Heart left ventricle (tissue), 16 donors: ENCODE measurements around the gene TYW5. TPM values are rescaled to one million over a fixed set of nuclear protein-coding genes. Genes with fewer than 3 reads are reported as not detected.

Experiments
- ATAC-seq, 4 donors: fragments of 200-7000 bp; cut with Tn5 transposase; one replicate each; pipeline ENCODE4 v1.9.1; 2020 to 2022; ENCODE audit warnings: moderate library complexity in 4 of 4, mild to moderate bottlenecking in 3 of 4, moderate number of reproducible peaks in 1 of 4
- DNase-seq, 5 donors: peaks; one replicate each; pipeline ENCODE4 v3.0.0-alpha.2; 2020
- H3K27ac ChIP-seq, 12 donors: fragments of 200-600 bp; sonication (generic) in 4 of 12; one replicate each; pipeline versions ENCODE4 v1.5.0 to v1.8.0; 2016 to 2022; ENCODE audit warnings: mild to moderate bottlenecking in 2 of 12
- H3K27me3 ChIP-seq, 9 donors: fragments of 200-600 bp; sonication (generic) in 2 of 9; one replicate each; pipeline versions ENCODE4 v1.5.1 to v1.8.0; 2016 to 2022; ENCODE audit warnings: mild to moderate bottlenecking in 3 of 9
- H3K36me3 ChIP-seq, 9 donors: fragments of 200-600 bp; sonication (generic) in 2 of 9; one replicate each; pipeline versions ENCODE4 v1.5.0 to v1.8.0; 2018 to 2022; ENCODE audit warnings: mild to moderate bottlenecking in 2 of 9
- H3K4me1 ChIP-seq, 12 donors: fragments of 200-600 bp; sonication (generic) in 4 of 12; one replicate each; pipeline versions ENCODE4 v1.5.0 to v1.8.0; 2016 to 2022; ENCODE audit warnings: mild to moderate bottlenecking in 3 of 12
- H3K4me3 ChIP-seq, 12 donors: fragments of 200-600 bp; sonication (generic) in 4 of 12; one replicate each; pipeline versions ENCODE4 v1.5.0 to v1.8.0; 2017 to 2022; ENCODE audit warnings: mild to moderate bottlenecking in 9 of 12, moderate library complexity in 4 of 12
- H3K9me3 ChIP-seq, 12 donors: fragments of 200-600 bp; sonication (generic) in 4 of 12; one replicate each; pipeline versions ENCODE4 v1.5.0 to v1.8.0; 2016 to 2022; ENCODE audit warnings: mild to moderate bottlenecking in 1 of 12
- POLR2A ChIP-seq, 2 donors: fragments of 450-650 bp; IDR thresholded peaks; one replicate each; pipeline ENCODE4 v1.6.1; 2017; ENCODE audit warnings: antibody characterized with exemption in 2 of 2, mild to moderate bottlenecking in 2 of 2, moderate library complexity in 2 of 2
- WGBS, 4 donors: extraction: QIAGEN DNeasy Blood & Tissue Kit in 2 of 4; methylation state at CpG; one replicate each; pipeline versions ENCODE4 v1.1.5 to v1.1.7; 2013 to 2018; 5-methylcytosine and 5-hydroxymethylcytosine counted together
- intact Hi-C, 10 donors: fragments of 100-400 bp; cut with DNase I; formaldehyde crosslinking; loops; one replicate each; pipeline versions ENCODE4 v1.11.1 to v1.14.2; 2022
- polyA plus RNA-seq, 2 donors: library from polyadenylated mRNA; stranded (reverse); fragments of 200-250 nt; gene quantifications; one replicate each; pipeline ENCODE4 v1.2.3, GENCODE V29; 2013
- total RNA-seq, 9 donors: library from RNA; depleted of rRNA in 2 of 9; stranded (reverse); fragments of >200 nt in 2 of 9; fragmentation: NEBNext Ultra II Directional in 3 of 9; extraction: Animal tissue kit (Norgen Biotek cat#: 25700) in 3 of 9; gene quantifications; one replicate each; pipeline versions ENCODE4 v1.1.0 to v1.2.4, GENCODE V29; 2016 to 2023
- TF ChIP-seq, protein P1 (sequence below), 12 donors: fragments of 200-600 bp; sonication (generic) in 4 of 12; IDR thresholded peaks; one replicate each; pipeline versions ENCODE4 v1.5.0 to v1.8.0; 2018 to 2022; ENCODE audit warnings: antibody characterized with exemption in 12 of 12, mild to moderate bottlenecking in 5 of 12
- donor health status: ischemic (EF 13 %, LVEDD 7.1; RV severe dilation, severe dysfunction).
- donor health status: healthy with polysubstance abuse.
- donor health status: DM: no; HTN: yes; CAD: no.
- donor health status: DM: no; HTN: no; CAD: no.
- donor health status: ischemic (EF 25% LVEDD 6.9; RV normal size, moderate dysfunction).
- donor health status: ischemic (EF 25% LVEDD 5.7; RV mildly dilated, moderate dysfunction).
- donor health status: healthy.
- donor health status: DM: yes; HTN: yes; CAD: no.
- donor health status: ischemic (EF 35%, LVEDD 5.7; RV mildly dilated, moderate dysfunction).
- donor health status: nonischemic (EF 11% LVEDD 7.7; RV severe dilation, severe dysfunction).
- donor health status: DM: yes; HTN: yes; CAD: no.
- donor health status: PGD.
- donor health status: ischemic (EF 29% LVEDD 5.4; RV normal size, mild dysfunction).
- donor health status: nonischemic (EF 23%, LVEDD 6.1; RV moderate dilation, normal function).

The TYW5 gene
- total and polyA plus RNA-seq, 11 donors, result 1.4 to 4.4 (median 3.0) TPM

DNA sequence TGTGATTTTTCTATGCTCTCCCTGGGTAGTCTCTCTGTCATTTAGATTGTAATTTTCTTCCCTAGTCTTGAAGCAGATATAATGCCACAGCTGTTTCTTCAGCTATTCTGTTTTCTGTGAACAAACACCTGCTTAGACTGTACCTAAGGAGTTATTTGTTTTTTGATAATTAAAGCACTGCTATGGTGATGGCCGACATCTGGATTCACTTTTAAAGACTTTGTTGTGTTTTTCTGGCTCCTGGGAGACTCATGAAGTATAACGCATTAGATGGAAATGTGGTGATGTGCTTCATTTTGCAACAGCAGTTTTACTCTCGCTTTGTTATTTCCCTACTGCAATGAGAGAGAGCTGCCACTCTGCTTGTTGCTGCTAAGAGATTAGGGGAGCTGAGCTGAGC, 59.9 kb downstream of the TYW5 start:
- intact Hi-C loops, result no loop called here
- ATAC-seq, result no peak
- Histone ChIP-seq H3K27ac (no peak overlapping the region), H3K4me3 (no peak overlapping the region), H3K4me1 (no peaks in the 10 kb centered on the region), H3K27me3 (no peaks in the 10 kb centered on the region), H3K9me3 (no peaks in the 10 kb centered on the region), H3K36me3 (no peaks in the 10 kb centered on the region)
- 82 to 84% (median 83%) methylated on average over 3 of the region's 3 CpGs for WGBS, 4 donors
- DNase-seq, result no peak
- TF ChIP-seq, protein P1, sequence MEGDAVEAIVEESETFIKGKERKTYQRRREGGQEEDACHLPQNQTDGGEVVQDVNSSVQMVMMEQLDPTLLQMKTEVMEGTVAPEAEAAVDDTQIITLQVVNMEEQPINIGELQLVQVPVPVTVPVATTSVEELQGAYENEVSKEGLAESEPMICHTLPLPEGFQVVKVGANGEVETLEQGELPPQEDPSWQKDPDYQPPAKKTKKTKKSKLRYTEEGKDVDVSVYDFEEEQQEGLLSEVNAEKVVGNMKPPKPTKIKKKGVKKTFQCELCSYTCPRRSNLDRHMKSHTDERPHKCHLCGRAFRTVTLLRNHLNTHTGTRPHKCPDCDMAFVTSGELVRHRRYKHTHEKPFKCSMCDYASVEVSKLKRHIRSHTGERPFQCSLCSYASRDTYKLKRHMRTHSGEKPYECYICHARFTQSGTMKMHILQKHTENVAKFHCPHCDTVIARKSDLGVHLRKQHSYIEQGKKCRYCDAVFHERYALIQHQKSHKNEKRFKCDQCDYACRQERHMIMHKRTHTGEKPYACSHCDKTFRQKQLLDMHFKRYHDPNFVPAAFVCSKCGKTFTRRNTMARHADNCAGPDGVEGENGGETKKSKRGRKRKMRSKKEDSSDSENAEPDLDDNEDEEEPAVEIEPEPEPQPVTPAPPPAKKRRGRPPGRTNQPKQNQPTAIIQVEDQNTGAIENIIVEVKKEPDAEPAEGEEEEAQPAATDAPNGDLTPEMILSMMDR (IDR thresholded peaks at IDR 0.05), result no peak
- no peak for TF ChIP-seq POLR2A (IDR thresholded peaks at IDR 0.05)

DNA sequence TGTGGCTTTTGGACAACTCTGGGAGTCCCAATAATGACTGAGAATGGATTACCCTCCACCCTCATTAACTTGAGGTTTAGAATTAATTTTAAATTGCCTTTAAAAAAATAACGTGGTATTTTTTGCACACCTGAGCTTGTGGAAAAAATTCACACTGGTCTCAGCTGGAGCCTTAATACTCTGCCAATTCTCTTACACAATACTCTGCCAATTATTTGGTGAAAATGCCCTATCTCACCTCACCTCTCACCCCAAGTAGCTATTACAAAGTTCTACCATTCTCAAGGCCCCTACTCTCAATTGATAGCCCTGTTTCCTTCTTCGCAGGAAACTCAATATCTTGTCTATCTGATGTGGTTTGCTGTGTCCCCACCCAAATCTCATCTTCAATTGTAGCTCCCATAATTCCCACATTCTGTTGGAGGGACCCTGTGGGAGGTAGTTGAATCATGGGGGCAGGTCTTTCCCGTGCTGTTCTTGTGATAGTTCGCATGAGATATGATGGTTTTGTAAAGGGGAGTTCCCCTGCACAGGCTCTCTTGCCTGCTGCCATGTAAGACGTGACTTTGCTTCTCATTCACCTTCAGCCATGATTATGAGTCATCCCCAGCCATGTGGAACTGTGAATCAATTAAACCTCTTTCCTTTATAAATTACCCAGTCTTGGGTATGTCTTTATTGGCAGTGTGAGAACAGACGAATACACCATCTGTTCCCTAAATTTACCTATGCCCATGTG, 71.6 kb downstream of the TYW5 start:
- 85 to 91% (median 89%) methylated on average over 6 of the region's 6 CpGs for WGBS, 4 donors
- H3K9me3 ChIP-seq, result peaks cover 0 to 1% (median 0%) of the 10 kb centered on the region in 12 donors
- no peak overlapping the region for H3K27ac ChIP-seq
- intact Hi-C loops, result no loop called here
- no peaks in the 10 kb centered on the region for H3K36me3 ChIP-seq
- DNase-seq (no peak), ATAC-seq (no peak)
- TF ChIP-seq POLR2A (IDR thresholded peaks at IDR 0.05), result no peak
- TF ChIP-seq, protein P1 (IDR thresholded peaks at IDR 0.05), result no peak
- H3K4me3 ChIP-seq, result no peak overlapping the region
- no peaks in the 10 kb centered on the region for H3K27me3 ChIP-seq
- H3K4me1 ChIP-seq, result no peaks in the 10 kb centered on the region

- ATAC-seq (no peak), DNase-seq (no peak)
- Histone ChIP-seq H3K4me3 (no peak overlapping the region), H3K4me1 (no peaks in the 10 kb centered on the region), H3K27me3 (no peaks in the 10 kb centered on the region), H3K27ac (no peak overlapping the region), H3K9me3 (peaks cover 0 to 8% (median 0%) of the 10 kb centered on the region in 12 donors), H3K36me3 (no peaks in the 10 kb centered on the region)
- no peak for TF ChIP-seq POLR2A (IDR thresholded peaks at IDR 0.05)
- intact Hi-C loops, result no loop called here
These were observed 72.6 kb downstream of the TYW5 start for GRCh38 chr2:199882667-199883066.

Other genes starting within 250 kb of the TYW5 start
- gene FTCDNL1, start 104.3 kb downstream of the TYW5 start, total RNA-seq, result 1 to 10 TPM in 8 of 9 donors, under 1 TPM in 1; 0.83 to 9.6 (median 2.9) TPM
- under 1 TPM; 0.69 to 0.75 TPM for gene FTCDNL1, start 104.3 kb downstream of the TYW5 start, polyA plus RNA-seq
- gene C2orf69, start 44.2 kb downstream of the TYW5 start, total RNA-seq, result 10 to 100 TPM in 1 of 9 donors, 1 to 10 TPM in 8; 7.2 to 10.6 (median 8.7) TPM
- gene C2orf69, start 44.2 kb downstream of the TYW5 start, polyA plus RNA-seq, result 1 to 10 TPM; 5.5 to 7.0 TPM
- gene MAIP1, start 91 bp upstream of the TYW5 start, total RNA-seq, result 10 to 100 TPM; 18.1 to 38.5 (median 22.8) TPM
- gene MAIP1, start 91 bp upstream of the TYW5 start, polyA plus RNA-seq, result 10 to 100 TPM in 1 of 2 donors, 1 to 10 TPM in 1; 9.4 to 32.5 TPM